Neural cell (in vitro differentiated cells): Measurements from ENCODE around the gene PELI2. TPM values are rescaled to one million over a fixed set of nuclear protein-coding genes. Genes with fewer than 3 reads are reported as not detected.

ENCODE experiments used
- H2AFZ ChIP-seq: fragments of 200-600, 300-800 bp; sonication (generic), shearing (Covaris generic); 2 replicates; pipeline ENCODE4 v1.6.0; 2014; ENCODE audit warnings: low read depth, mild to moderate bottlenecking, antibody characterized with exemption, low read length, moderate library complexity
- H3F3A ChIP-seq: fragments of 200-600 bp; shearing (Covaris generic); 2 replicates; pipeline ENCODE4 v1.6.1; 2016; ENCODE audit warnings: mild to moderate bottlenecking, moderate library complexity, mixed read lengths, antibody characterized with exemption, low read length; ENCODE audit not compliant: insufficient read depth, poor library complexity, severe bottlenecking
- H3K27ac ChIP-seq: fragments of 200-600, 300-800 bp; sonication (generic), shearing (Covaris generic); 2 replicates; pipeline ENCODE4 v1.5.1; 2014; ENCODE audit warnings: mild to moderate bottlenecking, low read length, moderate library complexity
- H3K27me3 ChIP-seq: fragments of 300-800, 200-600 bp; sonication (generic), shearing (Covaris generic); 2 replicates; pipeline ENCODE4 v1.6.0; 2014; ENCODE audit warnings: mild to moderate bottlenecking, low read depth, low read length, moderate library complexity; ENCODE audit not compliant: insufficient read depth
- H3K36me3 ChIP-seq: fragments of 300-800, 200-600 bp; sonication (generic), shearing (Covaris generic); 2 replicates; pipeline ENCODE4 v1.5.1; 2014; ENCODE audit warnings: mild to moderate bottlenecking, antibody characterized with exemption, low read length, moderate library complexity; ENCODE audit not compliant: insufficient read depth
- H3K4me2 ChIP-seq: fragments of 300-800, 200-600 bp; sonication (generic), shearing (Covaris generic); 2 replicates; pipeline ENCODE4 v1.6.0; 2014; ENCODE audit warnings: mild to moderate bottlenecking, low read length
- H3K4me3 ChIP-seq: fragments of 300-800, 200-600 bp; sonication (generic), shearing (Covaris generic); 2 replicates; pipeline ENCODE4 v1.5.1; 2014; ENCODE audit warnings: mild to moderate bottlenecking, low read length, moderate library complexity
- H3K79me2 ChIP-seq: fragments of 200-600 bp; shearing (Covaris generic); replicated peaks from 2 replicates; pipeline ENCODE4 v1.6.0; 2014; ENCODE audit warnings: mild to moderate bottlenecking, low read length, moderate library complexity; ENCODE audit not compliant: insufficient read depth
- H3K9ac ChIP-seq: fragments of 300-800, 200-600 bp; sonication (generic), shearing (Covaris generic); 2 replicates; pipeline ENCODE4 v1.6.1; 2016; ENCODE audit warnings: mild to moderate bottlenecking, low read length, mixed read lengths
- H3K9me2 ChIP-seq: fragments of 200-600 bp; shearing (Covaris generic); 2 replicates; pipeline ENCODE4 v1.6.1; 2016; ENCODE audit warnings: mild to moderate bottlenecking, low read length, mixed read lengths; ENCODE audit not compliant: insufficient read depth
- H3K9me3 ChIP-seq: fragments of 200-600, 300-800 bp; sonication (generic), shearing (Covaris generic); 2 replicates; pipeline ENCODE4 v1.6.1; 2016; ENCODE audit warnings: mild to moderate bottlenecking, mixed run types, low read length, moderate library complexity, mixed read lengths
- H4K20me1 ChIP-seq: fragments of 200-600 bp; shearing (Covaris generic); 2 replicates; pipeline ENCODE4 v1.6.1; 2016; ENCODE audit warnings: mild to moderate bottlenecking, mixed run types; ENCODE audit not compliant: insufficient read depth
- EZH2 ChIP-seq: fragments of 200-600, 300-800 bp; shearing (Covaris generic), sonication (generic); IDR thresholded peaks from 2 replicates; pipeline ENCODE4 v1.6.1; 2014; ENCODE audit warnings: antibody characterized with exemption, low read length, borderline replicate concordance, mild to moderate bottlenecking; ENCODE audit not compliant: insufficient read depth, poor library complexity, severe bottlenecking
- MXI1 ChIP-seq: fragments of 450-650 bp; conservative IDR thresholded peaks from 2 replicates; pipeline ENCODE4 v1.6.1; 2014; ENCODE audit warnings: antibody characterized with exemption, mild to moderate bottlenecking; ENCODE audit not compliant: poor library complexity, severe bottlenecking
- POLR2AphosphoS5 ChIP-seq: IDR thresholded peaks from 2 replicates; pipeline ENCODE4 v1.6.1; 2012
- RAD21 ChIP-seq: fragments of 450-650 bp; conservative IDR thresholded peaks from 2 replicates; pipeline ENCODE4 v1.6.1; 2014; ENCODE audit warnings: antibody characterized with exemption, mild to moderate bottlenecking, moderate library complexity
- REST ChIP-seq: IDR thresholded peaks from 2 replicates; pipeline ENCODE4 v1.6.1; 2012; ENCODE audit warnings: borderline replicate concordance
- SMC3 ChIP-seq: fragments of 450-650 bp; conservative IDR thresholded peaks from 2 replicates; pipeline ENCODE4 v1.6.1; 2014; ENCODE audit warnings: antibody characterized with exemption, mild to moderate bottlenecking, moderate library complexity; ENCODE audit not compliant: poor library complexity
- TAF1 ChIP-seq: IDR thresholded peaks from 2 replicates; pipeline ENCODE4 v1.6.1; 2012; ENCODE audit warnings: low read depth
- polyA plus RNA-seq: library from polyadenylated mRNA; depleted of rRNA; stranded (reverse); fragments of >200 nt; gene quantifications from 2 replicates; pipeline ENCODE4 v1.2.3, GENCODE V29; 2014

The PELI2 gene
- polyA plus RNA-seq, 1 donor from 2014 or later, result 5.3 TPM

GRCh38 chr14:56195223-56195622, 77.0 kb downstream of the PELI2 start (continued):
- TF ChIP-seq REST (no peak), TAF1 (no peak), RAD21 (no peak)

GRCh38 chr14:56195704-56196103, 77.5 kb downstream of the PELI2 start:
- TF ChIP-seq MXI1, result no peak
- TF ChIP-seq TAF1, result no peak
- TF ChIP-seq SMC3, result no peak
- no peak for TF ChIP-seq REST
- H3K27me3 ChIP-seq, result no peaks in the 10 kb centered on the region
- H3K9me3 ChIP-seq, result no peaks in the 10 kb centered on the region
- no peak overlapping the region for H3K4me3 ChIP-seq
- H2AFZ ChIP-seq, result no peak overlapping the region
- H3K4me2 ChIP-seq, result no peak overlapping the region
- H4K20me1 ChIP-seq, result no peaks in the 10 kb centered on the region
- H3K9ac ChIP-seq, result no peak overlapping the region
- H3K9me2 ChIP-seq, result no peaks in the 10 kb centered on the region
- no peaks in the 10 kb centered on the region for H3K36me3 ChIP-seq
- no peak overlapping the region for H3K27ac ChIP-seq
- peaks cover 35% of the 10 kb centered on the region for H3K79me2 ChIP-seq
- H3F3A ChIP-seq, result no peaks in the 10 kb centered on the region

- H3K27me3 ChIP-seq, result no peaks in the 10 kb centered on the region
- no peaks in the 10 kb centered on the region for H3F3A ChIP-seq
- H4K20me1 ChIP-seq, result no peaks in the 10 kb centered on the region
- no peak overlapping the region for H2AFZ ChIP-seq
- H3K9ac ChIP-seq, result no peak overlapping the region
- no peaks in the 10 kb centered on the region for H3K9me3 ChIP-seq
- peaks cover 34% of the 10 kb centered on the region for H3K79me2 ChIP-seq
- no peak overlapping the region for H3K4me2 ChIP-seq
- no peak overlapping the region for H3K4me3 ChIP-seq
- H3K36me3 ChIP-seq, result no peaks in the 10 kb centered on the region
- no peaks in the 10 kb centered on the region for H3K9me2 ChIP-seq
- no peak for TF ChIP-seq EZH2
- TF ChIP-seq RAD21, result no peak
- TF ChIP-seq TAF1, result no peak
- TF ChIP-seq MXI1, result no peak
- no peak for TF ChIP-seq SMC3
- TF ChIP-seq REST, result no peak
- no peak for TF ChIP-seq POLR2AphosphoS5
- no peak overlapping the region for H3K27ac ChIP-seq
Observed at GRCh38 chr14:56196274-56196673, 78.1 kb downstream of the PELI2 start.
